HG03558 (cell line): ENCODE measurements around the gene TCFL5.

Experiments used
- ATAC-seq: cut with Tn5 transposase; IDR thresholded peaks from one replicate; pipeline ENCODE4 v1.9.1; 2021; ENCODE audit warnings: moderate number of reproducible peaks; ENCODE audit not compliant: unreplicated experiment; ENCODE audit errors: extremely low read depth

The TCFL5 gene

DNA sequence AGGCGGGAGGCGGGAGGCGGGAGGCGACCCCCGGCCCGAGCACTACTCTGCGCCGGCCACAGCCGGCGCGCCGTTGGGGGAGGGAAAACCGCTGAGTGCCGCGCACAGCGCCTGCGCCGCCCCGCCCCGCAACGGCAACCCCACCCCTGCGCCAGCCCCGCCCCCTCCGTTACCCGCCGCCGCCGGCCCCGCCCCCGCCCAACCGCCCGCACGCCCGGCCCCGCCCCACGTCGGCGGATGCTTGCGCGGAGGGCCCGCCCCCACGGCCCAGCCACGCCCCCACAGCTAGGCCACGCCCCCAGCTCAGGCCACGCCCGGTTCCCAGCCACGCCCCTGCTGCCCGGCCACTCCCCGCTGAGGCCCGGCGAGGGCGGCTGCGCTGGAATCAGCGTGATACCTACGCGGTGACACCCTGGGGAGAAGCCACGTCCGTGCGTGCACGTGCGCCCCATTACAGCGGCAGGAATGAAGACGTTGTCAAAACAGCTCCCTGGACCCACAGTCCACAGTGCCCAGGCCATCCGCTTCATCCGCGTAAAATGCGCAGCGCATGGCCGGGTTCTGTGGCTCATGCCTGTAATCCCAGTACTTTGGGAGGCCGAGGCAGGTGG, at the start of gene TCFL5:
Gene TCFL5, minus strand, starts transcription at position 97 of the 611 bp plus-strand sequence. CDS start 152 bp downstream, outside the sequence.
- ATAC-seq: no peak

DNA sequence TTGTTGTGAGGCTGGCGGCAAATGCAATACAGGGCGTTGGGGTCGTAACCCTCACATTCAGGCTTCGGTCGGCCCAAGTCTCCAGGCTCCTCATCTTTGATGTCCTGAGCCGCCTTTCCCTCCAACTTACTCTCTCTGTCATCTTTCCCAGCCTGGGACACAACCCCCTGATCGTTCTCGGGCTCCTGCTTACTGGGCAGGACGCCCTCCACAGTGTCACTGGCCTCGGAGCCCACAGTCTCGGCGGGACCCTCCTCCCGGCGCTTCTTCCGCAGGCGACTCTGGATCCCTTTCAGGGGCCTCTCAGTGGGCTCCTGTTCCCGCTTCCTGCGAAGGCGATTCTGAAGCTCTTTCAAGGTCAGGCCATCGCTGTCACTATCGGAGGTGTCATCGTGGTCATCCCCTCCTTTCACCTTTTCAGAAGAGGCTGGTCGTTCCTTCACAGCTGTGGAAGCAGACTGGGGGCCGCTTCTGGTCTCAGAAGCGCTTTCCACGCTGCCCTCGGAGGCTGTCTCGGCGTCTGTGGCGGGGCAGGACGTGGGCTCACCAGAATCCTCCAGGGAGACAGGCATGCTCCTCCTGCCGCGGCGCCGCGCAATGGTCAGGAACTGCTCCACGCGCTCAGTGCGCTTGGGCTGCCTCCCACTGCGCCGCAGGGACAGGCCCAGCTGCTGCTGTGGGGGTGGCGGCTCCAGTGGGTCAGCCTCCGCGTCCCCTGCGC, 49.3 kb upstream of the TCFL5 start:
- ATAC-seq: no peak

DNA sequence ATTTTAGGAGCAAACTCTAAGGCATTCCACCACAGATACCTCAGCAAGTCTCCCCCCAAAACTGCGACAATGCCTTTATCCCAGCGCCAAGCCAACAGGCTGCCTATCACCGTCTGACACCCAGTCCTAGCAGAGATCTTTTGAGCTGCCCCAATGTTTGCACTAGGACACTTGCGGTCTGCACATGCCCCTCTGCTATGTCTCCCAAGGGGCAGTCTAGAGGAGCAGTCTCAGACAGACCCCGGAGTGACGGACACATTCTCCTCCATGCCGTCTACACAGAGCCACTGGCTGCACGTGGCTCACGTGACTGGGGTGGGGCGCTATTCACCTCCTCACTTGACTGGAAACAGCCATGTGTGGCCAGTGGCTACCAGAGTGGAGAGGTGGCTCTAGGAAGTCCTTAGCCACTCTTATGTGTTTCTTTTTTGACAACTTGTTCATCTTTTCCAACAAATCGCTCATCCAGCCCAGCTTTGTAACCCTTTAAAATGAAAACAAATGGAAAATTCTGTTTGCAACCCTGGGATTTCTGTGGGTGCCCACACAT, 48.7 kb upstream of the TCFL5 start:
- no peak for ATAC-seq

DNA sequence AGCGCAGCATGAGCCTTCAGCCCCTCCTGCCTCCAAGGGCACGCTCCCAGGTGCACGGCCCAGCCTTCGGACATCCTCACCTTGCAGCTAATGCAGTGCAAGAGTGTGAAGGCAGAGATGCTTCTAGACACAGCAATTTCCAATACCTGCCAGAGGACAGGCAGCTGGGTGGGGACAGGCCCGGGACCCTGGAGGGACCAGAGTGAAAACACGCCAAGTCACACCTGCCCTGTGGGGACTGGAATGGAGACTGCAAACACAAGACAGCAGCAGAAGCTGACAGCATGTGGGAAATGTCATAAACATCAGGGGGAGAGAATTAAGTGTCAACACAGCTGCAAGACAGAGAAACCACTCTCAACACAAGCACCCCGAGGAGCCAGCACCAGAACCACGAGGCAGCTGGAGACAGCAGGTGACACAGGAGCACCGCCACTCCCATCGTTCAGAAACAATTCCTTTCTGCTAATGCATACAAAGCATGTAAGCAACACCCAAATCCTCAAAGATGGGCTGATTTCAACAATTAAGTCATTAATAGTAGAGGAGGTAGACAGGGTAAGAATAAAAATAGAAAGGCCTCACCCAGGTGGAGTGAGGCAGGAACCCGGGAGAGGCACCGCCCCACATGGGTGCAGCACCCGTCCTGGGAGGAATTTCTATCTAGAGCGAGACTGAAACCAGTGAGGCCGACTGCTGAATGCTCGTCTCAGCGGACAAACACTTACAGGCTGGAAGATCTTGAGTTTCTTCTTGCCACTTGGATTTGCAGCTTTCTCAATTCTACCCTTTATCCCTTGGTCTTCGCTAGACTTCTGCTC, 47.6 kb upstream of the TCFL5 start:
- ATAC-seq: no peak

DNA sequence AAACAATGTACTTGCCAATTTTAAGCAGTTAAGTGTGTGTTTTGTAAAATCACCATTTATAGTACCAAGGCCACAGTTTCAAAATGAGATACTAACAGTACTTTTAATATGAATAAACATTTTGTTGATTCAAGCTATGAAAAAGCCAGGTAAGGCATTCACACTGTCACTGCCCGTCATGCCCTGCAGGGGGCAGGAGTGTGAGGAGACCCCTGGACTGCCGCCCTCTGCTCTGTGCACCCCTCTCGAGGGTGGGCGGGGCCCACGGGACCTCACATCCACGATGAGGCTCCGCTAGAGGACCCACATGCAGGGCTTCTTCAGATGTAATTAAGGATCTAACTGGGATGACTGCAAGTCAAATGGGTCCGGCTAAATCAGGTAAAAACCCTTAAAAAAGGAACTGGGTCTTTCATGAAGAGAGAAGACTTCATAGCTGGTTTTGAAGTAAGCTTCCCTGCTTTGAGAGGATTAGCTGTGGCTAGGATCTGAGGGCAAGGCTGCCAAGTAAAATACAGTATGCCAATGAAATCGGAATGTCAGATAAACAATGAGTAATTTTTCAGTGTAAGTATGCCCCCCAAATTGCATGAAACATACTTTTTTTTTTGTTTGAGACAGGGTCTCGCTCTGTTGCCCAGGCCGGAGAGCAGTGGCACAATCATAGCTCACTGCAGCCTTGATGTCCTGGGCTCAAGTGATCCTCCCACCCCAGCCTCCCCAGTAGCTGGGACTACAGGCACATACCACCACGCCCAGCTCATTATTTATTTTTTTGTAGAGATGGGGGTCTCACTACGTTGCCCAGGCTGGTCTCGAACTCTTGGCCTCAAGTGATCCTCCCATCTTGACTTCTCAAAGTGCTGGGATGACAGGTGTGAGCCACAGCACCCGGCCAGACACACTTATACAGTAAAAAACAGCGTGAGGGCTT, 46.0 kb upstream of the TCFL5 start:
- no peak for ATAC-seq

DNA sequence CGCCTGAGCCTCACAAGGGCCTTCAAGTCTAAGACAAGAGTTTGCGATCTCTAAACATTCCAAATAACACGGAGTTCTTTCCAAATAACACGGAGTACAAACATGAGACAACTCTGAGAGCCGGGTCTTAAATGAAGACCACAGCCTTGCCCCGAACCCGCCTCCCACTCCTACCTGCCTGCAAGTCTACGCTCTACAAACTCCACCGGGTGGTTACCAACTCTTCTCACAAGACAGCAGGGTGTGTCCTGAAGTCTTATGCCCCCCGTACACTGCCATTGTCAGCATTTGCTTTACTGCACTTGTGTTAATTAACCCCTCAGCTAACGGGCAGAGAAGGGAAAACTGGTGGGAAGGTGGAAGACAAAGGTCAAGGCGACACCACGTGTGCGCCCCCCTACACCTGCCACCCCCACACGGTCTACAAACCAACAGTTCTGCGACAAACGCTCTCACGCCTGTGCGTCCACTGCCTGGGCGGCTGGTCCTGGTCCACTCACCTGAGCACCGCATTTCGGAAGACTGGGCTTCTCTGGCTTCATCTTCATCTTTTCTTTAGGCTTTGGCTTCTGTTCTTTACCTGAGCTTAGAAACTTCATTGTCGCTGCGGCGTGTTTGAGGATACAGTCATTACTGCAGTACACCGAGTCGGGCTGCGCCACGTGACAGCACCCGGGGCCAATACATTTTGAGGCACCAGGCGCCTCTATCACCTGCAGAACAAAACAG, 45.2 kb upstream of the TCFL5 start:
- no peak for ATAC-seq

DNA sequence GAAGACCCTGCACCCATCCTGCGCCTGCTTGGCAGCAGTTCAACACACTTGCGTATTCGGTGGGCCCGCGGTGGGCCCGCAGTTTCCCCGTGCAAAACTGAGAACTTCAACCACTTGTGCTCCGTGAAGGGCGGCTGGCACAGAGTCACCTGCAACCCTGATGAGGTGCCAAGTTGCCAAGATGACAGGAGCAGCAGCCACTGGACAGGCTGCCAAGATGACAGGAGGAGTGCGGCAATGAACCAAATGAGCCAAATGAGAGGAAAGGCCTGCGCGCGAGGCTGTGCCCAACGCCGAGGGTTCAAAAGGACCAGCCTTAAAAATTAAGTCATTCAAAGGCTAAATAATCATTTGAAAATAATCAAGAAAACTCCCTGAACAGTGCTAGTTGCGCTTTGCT, 44.6 kb upstream of the TCFL5 start:
- ATAC-seq: no peak

DNA sequence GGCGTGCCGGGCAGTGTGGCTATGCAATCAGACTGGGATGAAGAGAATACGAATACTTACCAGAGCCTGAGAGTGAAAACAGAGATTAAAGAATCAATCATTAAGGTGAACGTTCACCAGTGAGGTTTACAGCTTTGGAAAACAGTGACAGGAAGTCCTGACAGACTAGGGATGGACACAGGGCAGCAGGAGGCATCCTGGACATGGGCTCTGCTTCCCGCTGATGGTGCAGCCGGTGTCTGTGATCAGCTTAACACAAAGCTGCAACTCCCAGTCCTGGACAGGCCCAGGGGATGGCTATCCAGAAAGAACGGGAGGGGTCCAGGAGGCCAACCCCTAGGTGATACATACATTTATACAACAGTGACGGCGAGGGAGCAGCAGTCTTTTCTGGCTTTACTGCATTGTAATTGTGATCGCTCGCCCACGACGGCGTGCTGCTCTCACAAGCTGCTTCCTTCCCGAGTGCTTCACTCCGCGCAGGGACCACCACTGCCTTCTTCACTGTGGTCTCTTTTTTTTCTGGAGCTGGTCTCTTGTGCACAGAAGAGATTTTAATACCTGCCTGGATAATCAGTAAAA, 44.0 kb upstream of the TCFL5 start:
- no peak for ATAC-seq

DNA sequence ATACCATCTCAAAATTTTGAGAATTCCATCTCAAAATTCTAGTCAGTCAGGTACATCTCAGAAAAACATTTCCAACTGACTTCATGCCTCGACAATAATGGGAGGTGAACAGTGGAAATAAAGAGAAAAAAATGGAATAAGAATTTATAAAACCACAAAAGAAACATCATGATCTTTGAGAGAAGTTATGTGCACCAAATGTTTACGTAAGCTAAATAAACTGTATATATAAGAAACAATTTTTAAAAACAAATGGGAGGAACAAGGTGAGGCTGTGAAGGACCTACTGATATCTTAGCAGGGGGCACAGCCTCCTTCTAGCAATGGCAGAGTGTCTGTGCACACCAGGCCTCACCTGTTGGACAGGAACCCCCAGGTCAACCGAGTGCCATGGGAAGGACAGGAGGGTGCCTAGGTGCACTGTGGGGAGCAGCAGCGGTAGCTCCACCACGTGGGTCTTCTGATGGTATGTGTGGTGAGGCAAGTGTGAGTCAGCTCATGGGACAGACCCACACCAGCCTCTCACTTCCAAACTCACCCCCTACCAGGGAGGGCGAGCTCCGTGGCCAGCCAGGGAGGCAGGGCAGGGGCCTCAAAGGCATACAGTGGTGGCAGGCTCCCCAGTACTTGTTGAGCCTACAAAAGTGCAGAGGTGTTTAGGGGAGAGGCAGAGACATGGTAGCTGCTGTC, 41.4 kb upstream of the TCFL5 start:
- no peak for ATAC-seq

DNA sequence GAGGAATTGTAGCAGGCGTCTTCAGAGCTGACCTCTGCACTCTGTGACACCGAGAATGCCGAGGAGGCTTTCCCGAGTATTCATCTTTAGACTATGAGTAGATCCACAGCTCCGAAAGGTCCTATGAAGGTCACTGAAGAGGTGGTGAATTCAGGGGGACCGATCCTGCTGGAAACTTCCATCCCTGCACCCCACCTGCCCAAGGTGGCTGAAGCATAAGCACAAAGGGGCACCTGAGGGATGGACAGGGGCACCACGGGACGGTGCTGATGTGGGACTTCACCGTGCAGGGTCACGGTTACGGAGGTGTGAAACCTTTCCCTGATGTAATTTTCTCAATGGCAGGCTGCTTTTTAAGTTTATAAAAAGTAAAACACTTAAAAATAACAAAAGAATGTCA, 40.3 kb upstream of the TCFL5 start:
- no peak for ATAC-seq

DNA sequence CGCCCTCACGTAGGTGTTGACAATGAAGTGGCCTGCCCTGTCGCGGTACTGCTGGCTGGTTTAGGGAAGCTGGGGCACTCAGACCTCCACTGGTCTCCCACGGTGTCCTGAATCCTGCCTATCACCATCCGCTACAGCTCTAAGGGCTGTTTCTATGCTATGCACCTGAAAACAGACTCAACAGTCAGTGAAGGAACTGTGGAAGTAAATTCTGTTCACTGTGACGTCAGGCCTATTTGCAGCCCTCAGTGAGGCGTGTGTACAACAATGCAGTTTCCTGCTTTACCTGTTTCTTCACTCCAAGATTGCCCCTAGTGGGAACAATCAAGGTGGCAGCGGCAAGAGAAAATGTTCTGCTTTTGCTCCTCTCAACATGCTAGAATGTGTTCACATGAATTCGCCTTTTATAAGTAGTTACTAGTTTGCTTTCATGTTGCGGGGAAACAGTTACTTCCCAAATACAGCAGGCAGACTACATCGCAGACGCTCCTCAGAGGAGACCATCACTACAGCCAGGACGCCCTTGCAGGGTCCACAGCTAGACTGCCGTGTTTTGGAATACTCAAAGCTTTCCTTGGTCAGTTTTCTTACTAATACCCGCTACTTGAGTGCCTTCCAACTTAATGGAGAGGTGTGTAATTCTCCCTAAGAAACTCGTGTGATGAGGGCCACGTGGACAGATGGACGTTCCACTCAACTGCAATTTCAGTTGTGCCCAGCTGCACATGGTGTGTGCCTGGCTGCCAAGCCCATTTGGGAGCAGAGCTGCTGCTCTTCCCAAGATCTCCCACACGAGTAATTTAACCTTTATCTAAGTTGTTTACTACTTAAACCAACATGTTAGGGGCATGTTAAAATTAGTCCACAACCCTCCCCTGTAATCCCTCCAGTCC, 39.3 kb upstream of the TCFL5 start:
- ATAC-seq: no peak

DNA sequence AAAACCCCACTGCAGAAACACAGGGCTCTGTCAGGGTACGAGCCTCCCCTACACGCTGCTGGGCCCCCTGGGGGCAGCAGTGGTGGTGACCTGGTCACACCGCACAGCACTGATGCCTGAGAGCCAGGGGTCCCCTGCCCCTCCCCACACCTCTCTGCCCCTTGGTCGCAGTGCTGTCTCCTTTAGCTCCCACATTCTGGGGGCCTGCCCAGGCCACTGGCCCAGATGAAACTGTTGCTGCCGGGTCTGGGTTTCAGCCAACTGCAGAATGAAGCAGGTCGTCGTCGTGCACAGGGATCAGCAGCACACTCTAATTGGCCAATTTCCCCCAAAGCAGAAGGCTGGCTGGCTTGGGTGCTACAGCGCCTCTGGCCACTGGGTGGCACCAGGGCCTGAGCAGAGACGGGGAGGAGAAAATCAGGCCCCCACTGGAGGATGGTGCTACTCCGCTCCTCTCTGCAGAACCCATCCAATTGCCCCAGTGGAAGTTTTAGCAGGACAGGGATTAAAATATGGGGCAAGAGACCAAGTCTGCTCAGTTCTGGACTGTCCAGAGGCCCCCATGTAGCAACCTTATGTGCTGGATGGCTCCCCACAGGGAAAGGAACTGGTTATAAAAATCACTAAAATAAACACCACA, 38.5 kb upstream of the TCFL5 start:
- no peak for ATAC-seq

DNA sequence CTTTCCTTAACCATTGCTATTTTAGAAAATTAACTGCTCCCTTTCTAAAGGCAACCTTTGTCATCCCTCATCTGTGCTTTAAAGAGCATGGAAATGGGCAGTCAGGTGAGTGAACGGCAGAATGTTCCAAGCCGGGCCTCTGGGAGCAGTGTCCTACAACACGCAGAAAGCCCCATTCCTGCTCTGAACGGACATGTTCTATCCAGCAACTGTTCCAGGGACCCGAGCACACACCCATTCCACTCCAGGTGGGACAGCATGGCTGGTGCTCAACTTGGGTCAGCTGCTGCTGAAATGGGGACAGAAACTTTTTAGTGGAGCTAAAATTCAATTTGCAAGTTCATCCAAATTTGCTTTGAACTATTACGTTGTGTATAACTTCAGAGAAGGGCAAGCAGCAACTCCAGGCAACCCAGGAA, 38.0 kb upstream of the TCFL5 start:
- ATAC-seq: no peak

DNA sequence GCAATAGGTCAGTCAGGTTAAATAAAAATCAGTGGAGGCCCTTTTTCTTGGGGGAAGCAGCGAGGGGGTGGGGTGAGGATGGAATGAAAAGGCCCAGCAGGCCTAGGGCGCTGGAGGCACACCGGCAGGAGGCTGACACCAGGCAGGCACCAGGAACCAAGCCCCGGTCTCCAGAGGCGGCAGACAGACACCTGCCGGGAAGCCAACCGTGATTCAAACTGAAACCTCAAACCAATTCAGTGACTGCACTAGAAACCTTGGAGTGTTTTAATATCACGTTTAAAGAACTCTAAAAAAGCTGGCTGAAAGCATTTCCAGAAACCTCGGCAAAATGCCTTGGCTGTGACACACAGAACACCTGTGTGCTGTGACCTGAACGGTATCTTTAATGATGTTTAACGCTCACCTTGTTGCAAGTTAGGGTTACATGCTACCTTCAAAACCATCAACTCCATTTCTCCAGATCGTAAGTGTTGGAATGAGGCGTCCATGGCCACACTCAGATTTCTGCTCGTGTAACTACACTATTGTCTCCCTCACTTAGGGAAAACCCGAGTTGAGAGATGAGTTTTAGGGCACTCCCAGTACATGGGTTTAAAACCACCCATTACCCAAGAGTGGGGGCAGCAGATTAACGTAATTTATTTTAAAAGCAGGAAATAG, 37.5 kb upstream of the TCFL5 start:
- ATAC-seq: no peak

DNA sequence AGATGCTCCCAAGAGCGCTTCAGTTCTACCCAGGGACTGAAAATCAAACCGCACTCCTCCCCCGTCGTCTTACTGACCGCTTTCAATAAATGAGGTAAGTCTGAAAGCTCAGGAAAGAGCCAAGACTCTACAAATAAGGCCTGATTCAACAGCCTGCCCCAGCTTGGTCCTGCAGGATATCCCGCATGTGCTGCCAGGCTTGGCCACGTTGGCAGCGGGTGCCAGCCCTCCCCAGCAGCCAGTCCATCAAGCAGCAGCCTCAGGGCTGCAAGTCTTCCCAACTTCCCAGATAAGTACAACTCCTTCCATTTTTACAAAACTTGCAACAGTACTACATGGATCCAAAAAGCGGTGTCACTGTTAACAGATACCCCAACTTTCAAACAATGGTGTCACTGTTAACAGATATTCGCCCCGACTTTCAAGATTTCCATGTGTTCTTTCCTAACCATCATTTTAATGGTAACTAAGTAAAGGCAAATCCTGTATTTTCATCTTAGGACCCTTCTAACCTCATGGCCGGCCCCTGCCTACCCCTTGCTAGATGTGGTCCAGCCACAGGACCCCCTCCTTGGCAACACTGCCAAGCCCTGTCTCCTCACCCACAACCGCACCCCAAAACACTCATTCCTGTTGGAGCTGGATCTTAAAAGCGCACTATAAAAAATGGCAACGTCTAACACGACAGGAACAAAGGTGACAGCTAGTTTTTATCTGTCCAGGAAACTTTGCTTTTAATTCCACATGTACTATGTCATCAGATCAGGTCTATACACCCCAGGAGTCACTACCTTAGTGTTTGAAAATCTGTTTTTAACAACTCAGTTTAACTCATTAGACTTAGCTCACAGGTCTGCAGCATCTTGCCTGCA, 36.7 kb upstream of the TCFL5 start:
- ATAC-seq: no peak
